IPS DF 4.7 (cell line): Measurements from ENCODE around the gene NPHP3.
"Not testable (repeated sequence)": the region's sequence is repeated elsewhere in the genome, so short reads cannot be mapped to it uniquely, and the experiment has no call there.

Source experiments
- DNase-seq: peaks from one replicate; pipeline ENCODE4 v3.0.0-alpha.2; 2013; ENCODE audit warnings: low spot score; ENCODE audit errors: extremely low read depth

NPHP3 gene

GRCh38 chr3:132722165-132723023 is at the start of gene NPHP3:
NPHP3 (minus strand) TSS chr3:132722409; CDS start chr3:132722355, 54 bp downstream.
- DNase-seq: no peak

DNA sequence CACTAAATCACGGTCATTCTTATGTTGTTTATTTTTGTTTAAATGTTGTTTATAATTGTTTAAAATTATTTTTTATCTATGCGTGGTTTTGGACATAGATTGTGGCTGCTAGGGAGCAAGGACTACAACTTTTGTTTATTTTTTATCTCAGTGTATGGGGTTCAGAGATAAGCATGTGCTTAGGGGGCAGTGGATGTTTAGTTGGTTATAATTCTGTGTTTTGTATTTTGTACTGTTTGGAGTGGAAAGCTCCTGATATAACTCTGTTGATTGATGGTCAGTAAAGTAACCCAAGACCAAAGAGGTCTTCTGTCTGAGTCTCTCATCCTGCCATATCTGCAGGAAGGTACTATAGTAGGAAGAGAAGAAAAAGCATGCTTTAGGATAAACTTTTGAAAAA is 36.5 kb upstream of the NPHP3 start:
- no peak for DNase-seq

DNA sequence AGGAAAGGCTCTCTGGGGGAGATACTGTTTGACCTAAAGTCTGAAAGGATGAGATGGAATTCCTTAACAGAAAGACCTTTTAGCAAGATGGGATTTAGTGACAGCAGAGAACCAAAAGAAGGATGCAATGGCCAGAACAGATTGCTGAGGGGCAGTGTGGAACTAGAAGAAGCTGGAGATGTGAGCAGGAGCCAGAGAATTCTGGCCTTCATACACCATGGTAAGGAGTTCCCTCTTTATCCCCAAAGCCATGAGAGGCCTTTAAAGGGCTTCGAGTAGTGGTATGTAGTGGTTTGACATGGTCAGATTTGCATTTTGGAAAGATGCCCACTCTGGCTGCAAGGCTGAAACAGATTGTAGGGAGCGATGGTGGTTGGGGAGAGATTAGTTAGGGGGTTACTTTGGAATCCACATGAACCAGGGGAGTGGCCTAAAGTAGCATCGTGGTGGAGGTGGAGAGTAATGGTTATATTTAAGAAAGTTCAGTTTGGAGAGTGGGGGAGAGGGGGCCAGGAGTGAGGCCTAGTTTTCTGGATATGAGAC is 34.0 kb upstream of the NPHP3 start:
- DNase-seq: no peak

DNA sequence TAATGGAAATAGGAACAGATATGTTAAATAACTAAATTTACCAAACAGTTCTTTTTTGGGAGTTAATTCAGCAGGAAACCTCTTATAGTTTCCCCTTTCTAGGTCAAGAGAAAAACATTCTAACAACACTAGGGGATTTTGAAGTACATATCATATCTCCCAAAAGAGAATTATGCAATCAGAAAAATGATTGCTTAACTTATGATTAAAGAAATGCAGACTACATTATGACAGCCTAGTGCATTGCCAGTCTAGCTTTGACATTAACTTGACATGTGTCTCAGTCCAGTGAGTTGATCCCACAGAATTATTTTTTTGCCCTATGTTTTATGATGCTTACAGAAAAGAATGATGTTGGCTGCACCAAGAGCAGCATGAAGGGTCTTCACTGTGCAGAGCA is 31.7 kb upstream of the NPHP3 start:
- no peak for DNase-seq

DNA sequence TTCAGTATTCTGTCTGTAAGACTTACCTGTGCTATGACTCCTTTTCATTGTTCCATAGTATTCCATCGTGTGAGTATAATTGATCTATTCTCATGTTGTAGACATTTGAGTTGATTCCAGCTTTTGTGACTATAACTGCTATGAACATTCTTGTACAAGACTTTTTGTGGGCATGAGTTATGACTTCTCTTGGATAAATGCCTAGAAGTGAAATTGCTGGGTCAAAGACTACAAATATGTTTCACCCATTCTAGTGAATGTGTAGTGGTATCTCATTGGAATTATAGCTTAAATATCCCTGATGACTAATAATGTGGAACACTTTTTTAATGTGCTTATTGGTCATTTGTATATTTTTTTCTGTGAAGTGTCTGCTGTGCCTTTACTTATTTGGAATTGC is 27.6 kb upstream of the NPHP3 start:
- DNase-seq: no peak

- not testable (repeated sequence) for DNase-seq
These were observed 24.5 kb upstream of the NPHP3 start for GRCh38 chr3:132746720-132747119.

GRCh38 chr3:132738314-132738713 is 16.1 kb upstream of the NPHP3 start:
- DNase-seq: no peak

GRCh38 chr3:132735589-132735988 is 13.4 kb upstream of the NPHP3 start:
- no peak for DNase-seq

DNA sequence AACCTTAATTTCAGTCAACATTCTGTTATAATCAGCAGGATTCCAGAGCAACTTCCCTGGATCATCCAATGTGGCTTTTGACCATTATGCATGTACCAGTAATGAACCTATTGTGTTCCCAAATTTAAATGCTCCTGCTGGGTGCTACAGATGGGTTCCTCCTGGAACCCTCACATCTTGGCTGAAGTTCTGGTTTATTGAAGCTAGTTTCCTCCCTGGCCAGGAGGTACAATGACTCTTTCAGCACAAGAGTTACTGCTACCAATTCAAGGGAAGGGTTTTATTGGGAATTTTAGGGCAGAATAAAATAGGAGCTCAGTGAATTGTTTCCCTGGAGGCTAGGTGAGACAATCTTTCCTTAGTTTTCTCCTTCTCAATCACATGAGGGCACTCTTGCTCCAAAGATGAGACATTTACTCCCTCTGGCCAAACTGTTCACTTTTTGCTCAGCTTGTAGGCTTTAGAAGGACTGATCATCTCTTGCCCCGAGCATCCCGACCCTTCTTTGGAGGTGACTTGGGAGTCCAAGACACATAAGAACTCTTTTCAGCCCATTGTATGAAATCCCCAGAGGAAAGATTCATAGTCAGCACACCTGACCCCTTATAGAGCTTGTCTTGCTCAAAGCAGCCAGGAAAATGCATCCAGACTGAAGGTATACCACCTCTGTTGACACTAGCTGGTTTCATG is 8.8 kb upstream of the NPHP3 start:
- no peak for DNase-seq

GRCh38 chr3:132726341-132726823 is 4.2 kb upstream of the NPHP3 start:
- DNase-seq: no peak

DNA sequence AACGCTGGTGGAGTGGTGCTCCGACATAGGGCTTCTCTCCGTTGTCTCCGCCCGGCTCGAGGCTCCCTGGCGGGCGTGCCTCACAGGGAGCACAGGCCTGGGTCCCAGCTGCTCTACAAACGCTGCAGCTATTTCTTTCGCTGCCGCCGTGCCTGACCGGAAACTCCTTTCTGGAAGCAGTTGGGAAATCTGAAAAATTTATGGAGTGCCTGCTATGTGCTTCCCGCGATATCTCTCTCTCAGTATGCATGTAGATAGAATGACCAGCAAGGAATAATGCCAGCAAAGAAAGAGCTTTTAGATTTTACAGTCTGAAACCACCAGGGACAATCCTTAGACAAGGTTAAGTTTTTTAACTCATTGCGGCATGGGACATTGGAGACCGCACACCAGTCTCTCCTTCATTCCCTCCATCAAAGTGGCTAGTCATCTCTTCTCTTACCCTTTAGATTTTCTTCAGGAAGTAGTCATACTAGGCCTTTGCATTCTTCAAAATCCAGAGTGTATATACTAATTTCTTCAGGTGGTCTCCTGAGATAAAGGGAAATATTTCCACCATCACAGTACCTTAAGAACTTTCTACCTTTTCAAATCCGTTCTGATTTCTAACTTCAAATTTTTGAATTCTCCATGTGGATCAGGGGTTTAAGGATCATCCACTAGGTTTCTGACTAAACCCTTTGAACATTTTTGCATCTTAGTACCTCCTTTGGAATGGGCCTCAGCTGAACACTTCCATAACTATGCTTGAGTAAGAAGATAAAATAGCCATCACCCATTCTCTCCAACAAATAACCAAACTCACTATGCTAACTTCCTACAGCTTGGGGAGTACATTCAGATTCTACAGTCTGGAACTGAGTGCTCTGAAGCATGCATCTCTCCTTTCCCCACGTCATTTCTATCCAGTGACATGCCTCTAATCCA is 1.1 kb upstream of the NPHP3 start:
- DNase-seq: no peak

GRCh38 chr3:132721479-132722164 is 587 bp downstream of the NPHP3 start:
- no peak for DNase-seq

DNA sequence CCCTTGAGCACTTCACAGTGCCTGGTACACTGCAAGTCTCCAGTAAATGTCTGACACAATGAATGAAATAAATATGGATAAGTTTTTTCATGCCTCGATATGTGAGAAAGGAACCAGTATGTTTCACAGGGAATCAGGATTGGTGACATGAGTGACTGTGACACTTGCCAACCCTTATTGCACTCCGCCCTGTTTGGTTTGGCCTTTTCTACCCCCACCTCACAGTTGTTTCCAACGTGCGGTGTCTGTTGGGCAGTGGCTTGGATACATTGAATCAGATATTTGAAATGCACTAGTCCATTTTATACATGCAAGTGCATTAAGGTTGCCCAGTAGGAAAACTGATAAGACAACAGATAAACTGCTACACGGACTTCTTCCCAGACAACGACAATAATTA is 2.0 kb downstream of the NPHP3 start:
- no peak for DNase-seq

GRCh38 chr3:132716372-132716771 is 5.8 kb downstream of the NPHP3 start:
- DNase-seq: no peak

GRCh38 chr3:132713977-132714727 is 8.1 kb downstream of the NPHP3 start:
- DNase-seq: no peak

DNA sequence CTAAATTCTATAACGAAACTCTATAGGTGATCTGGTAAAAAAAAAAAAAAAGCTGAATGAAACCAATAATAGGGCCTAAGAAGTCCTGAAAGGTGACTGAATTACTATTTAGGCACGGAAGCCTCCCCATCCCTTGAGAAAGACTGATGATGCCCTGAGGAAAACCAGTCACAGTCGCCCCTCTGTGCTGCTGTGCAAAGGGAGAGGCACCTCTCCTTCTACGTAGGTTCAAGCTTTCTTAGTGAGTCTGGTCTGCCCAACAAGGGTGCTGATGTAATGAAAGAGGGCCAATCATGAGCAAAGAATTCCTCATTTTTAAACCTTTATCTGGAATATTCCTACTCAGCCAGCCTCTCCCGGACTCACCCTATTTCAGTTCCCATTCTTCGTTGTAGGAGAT is 11.9 kb downstream of the NPHP3 start:
- DNase-seq: no peak

GRCh38 chr3:132709761-132710160 is 12.4 kb downstream of the NPHP3 start:
- DNase-seq: no peak

DNA sequence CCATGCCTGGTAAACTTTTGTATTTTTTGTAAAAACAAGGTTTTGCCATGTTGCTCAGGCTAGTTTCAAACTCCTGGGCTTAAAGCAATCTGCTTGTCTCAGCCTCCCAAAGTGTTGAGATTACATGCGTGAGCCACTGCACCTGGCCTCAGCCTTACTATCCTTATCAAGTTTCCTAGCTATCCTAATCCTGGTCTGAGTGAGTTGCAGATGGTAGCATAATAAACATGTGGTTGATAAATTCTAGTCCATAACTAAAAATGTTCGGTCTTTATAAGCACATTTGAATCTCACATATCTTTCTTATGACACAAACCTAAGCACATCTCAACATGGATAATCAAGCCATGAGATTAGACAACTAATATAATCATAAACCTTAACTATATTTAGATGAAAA is 18.5 kb downstream of the NPHP3 start:
- DNase-seq: no peak

- DNase-seq: no peak
These were observed 26.8 kb downstream of the NPHP3 start for GRCh38 chr3:132695422-132695821.

- DNase-seq: no peak
These were observed 27.2 kb downstream of the NPHP3 start for GRCh38 chr3:132694991-132695390.
